BLaER1 (cell line): Measurements from ENCODE around the gene ALKBH7.

Source experiments
- H3K27ac ChIP-seq: shearing (Covaris generic); formaldehyde crosslinking; 2 replicates; pipeline ENCODE4 v1.8.1; 2022
- H3K27me3 ChIP-seq: shearing (Covaris generic); formaldehyde crosslinking; 2 replicates; pipeline ENCODE4 v1.8.1; 2022
- H3K36me3 ChIP-seq: shearing (Covaris generic); formaldehyde crosslinking; 2 replicates; pipeline ENCODE4 v1.8.1; 2022
- H3K4me1 ChIP-seq: shearing (Covaris generic); formaldehyde crosslinking; 2 replicates; pipeline ENCODE4 v1.8.1; 2022
- H3K4me2 ChIP-seq: shearing (Covaris generic); formaldehyde crosslinking; 2 replicates; pipeline ENCODE4 v1.8.1; 2022
- H3K4me3 ChIP-seq: shearing (Covaris generic); formaldehyde crosslinking; 2 replicates; pipeline ENCODE4 v1.8.1; 2022
- H3K9ac ChIP-seq: shearing (Covaris generic); formaldehyde crosslinking; 2 replicates; pipeline ENCODE4 v1.8.1; 2022
- H3K9me3 ChIP-seq: shearing (Covaris generic); formaldehyde crosslinking; 2 replicates; pipeline ENCODE4 v1.8.1; 2022
- H4K20me1 ChIP-seq: shearing (Covaris generic); formaldehyde crosslinking; 2 replicates; pipeline ENCODE4 v1.8.1; 2022
- Cebpa-rat ChIP-seq: shearing (Covaris generic); IDR thresholded peaks from 2 replicates; pipeline ENCODE4 v1.8.1; 2022

ALKBH7 gene

GRCh38 chr19:6378486-6378885, 5.9 kb downstream of the ALKBH7 start:
- no peaks in the 10 kb centered on the region; the same call in 1 of the 2 replicates for H3K9me3 ChIP-seq
- peaks cover 90% of the 10 kb centered on the region for H3K36me3 ChIP-seq
- TF ChIP-seq Cebpa-rat, result no peak

DNA sequence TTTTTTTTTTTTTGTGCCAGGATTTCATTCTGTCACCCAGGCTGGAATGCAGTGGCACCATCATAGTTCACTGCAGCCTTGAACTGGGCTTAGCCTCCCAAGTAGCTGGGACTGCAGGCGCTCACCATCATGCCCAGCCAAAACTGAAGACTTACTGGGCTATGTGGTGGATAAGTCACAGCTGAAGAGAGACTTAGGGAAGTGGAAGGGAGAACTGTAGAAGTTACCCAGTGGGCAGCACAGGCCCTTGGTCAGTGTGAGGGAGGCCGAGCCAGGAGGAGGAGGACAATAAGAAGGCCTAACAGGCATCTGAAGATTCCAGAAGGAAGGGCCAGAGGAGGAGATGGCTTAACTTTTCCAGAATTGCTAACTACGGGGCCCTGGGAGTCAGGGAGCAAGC, 7.2 kb downstream of the ALKBH7 start:
- Histone ChIP-seq H3K27ac (no peak overlapping the region), H3K36me3 (peaks cover 95% of the 10 kb centered on the region), H3K9ac (no peak overlapping the region), H3K9me3 (no peaks in the 10 kb centered on the region; the same call in 1 of the 2 replicates), H4K20me1 (0 out of 2 replicates have a peak, but pooled peaks cover 8% of the 10 kb centered on the region), H3K4me1 (no peaks in the 10 kb centered on the region), H3K4me3 (no peak overlapping the region), H3K4me2 (no peak overlapping the region), H3K27me3 (no peaks in the 10 kb centered on the region)
- no peak for TF ChIP-seq Cebpa-rat

More at GRCh38 chr19:6378486-6378885, 5.9 kb downstream of the ALKBH7 start:
- no peak overlapping the region for H3K4me2 ChIP-seq
- H4K20me1 ChIP-seq, result peaks cover 16% of the 10 kb centered on the region; the same call in 1 of the 2 replicates
- no peak overlapping the region for H3K4me3 ChIP-seq
- no peak overlapping the region for H3K9ac ChIP-seq
- H3K27me3 ChIP-seq, result no peaks in the 10 kb centered on the region
- peaks cover 8% of the 10 kb centered on the region for H3K4me1 ChIP-seq
- H3K27ac ChIP-seq, result no peak overlapping the region

DNA sequence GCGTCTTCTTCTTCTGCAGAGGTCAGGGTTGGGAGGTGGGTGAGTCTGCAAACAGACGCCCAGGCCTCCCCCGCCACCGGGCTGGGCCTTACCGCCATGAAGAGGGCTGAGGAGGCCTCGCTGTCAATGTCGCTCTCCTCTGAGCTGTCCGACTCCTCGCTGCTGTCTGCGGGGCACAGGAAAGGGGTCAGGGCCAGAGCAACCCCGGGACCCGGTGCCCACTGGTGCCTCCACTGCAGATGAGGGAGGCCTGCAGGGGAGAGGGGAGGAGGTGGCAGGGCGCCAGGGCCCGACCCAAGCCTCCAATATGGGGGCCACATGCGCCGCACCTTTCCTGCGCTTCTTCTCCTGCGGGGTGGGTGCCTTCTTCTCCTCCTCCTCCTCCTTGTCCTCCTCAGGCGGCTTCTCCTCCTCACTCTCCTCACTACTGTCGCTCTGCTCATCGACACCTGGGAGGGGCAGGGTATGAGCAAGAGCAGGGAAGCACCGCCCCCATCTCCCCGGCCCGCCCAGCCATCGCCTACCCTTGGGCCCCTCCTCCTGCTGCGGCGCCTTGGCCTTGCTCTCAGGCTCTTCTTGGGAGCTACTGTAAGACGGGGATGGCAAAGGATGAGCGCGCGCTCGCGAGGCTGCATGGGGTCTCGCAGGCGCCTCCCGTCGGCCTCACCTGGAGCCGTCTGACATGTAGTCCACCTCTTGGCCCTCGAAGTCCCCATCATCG, 8.6 kb downstream of the ALKBH7 start:
- Histone ChIP-seq H3K36me3 (peaks cover 95% of the 10 kb centered on the region), H3K4me2 (no peak overlapping the region), H3K9ac (no peak overlapping the region), H3K4me1 (no peaks in the 10 kb centered on the region), H3K4me3 (no peak overlapping the region), H3K27me3 (no peaks in the 10 kb centered on the region), H3K9me3 (no peaks in the 10 kb centered on the region; the same call in 1 of the 2 replicates), H4K20me1 (0 out of 2 replicates have a peak, but pooled peaks cover 8% of the 10 kb centered on the region), H3K27ac (no peak overlapping the region)
- TF ChIP-seq Cebpa-rat, result no peak

DNA sequence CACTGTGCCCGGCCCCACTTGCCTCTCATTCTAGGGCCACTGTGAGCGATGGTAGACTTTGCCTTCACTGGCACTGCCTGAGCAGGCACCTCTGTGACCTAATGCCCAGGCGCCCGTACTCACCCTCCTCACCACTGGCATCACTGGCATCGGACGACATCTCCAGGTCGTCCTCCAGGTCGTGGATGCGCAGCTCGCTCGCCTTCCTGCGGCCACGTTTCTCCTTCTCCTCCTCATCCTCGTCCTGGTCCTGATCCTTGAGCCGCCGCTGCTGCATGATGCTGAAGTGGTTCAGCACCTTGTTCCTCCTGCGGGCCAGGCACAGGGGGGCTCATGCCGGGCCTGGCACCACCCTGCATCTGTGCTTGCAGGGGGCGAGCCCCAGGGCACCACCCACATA, 10.6 kb downstream of the ALKBH7 start:
- H3K27me3 ChIP-seq, result no peaks in the 10 kb centered on the region
- no peak for TF ChIP-seq Cebpa-rat
- no peak overlapping the region for H3K9ac ChIP-seq
- H4K20me1 ChIP-seq, result 0 out of 2 replicates have a peak, but pooled peaks cover 8% of the 10 kb centered on the region
- no peak overlapping the region for H3K4me2 ChIP-seq
- H3K4me3 ChIP-seq, result no peak overlapping the region
- peaks cover 100% of the 10 kb centered on the region for H3K36me3 ChIP-seq
- H3K27ac ChIP-seq, result no peak overlapping the region
- no peaks in the 10 kb centered on the region; the same call in 1 of the 2 replicates for H3K9me3 ChIP-seq
- no peaks in the 10 kb centered on the region for H3K4me1 ChIP-seq

DNA sequence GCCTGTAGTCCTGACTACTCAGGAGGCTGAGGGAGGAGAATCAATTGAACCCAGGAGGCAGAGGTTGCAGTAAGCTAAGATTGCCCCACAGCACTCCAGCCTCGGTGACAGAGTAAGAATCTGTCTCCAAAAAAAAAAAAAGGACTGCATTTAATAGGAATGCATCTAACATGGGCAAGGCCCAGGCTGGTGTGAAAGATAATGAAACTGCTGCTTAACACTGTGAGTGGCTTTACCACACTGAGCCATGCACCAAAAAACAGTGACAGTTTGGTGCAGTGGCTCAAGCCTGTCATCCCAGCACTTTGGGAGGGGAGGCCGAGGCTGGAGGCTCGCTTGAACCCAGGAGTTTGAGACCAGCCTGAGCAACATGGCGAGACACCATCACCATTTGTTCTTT, 11.8 kb downstream of the ALKBH7 start:
- no peak for TF ChIP-seq Cebpa-rat
- H3K27me3 ChIP-seq, result no peaks in the 10 kb centered on the region
- no peaks in the 10 kb centered on the region for H3K4me1 ChIP-seq
- H3K9ac ChIP-seq, result no peak overlapping the region
- H3K9me3 ChIP-seq, result no peaks in the 10 kb centered on the region; the same call in 1 of the 2 replicates
- peaks cover 100% of the 10 kb centered on the region for H3K36me3 ChIP-seq
- H3K4me3 ChIP-seq, result no peak overlapping the region
- no peak overlapping the region for H3K4me2 ChIP-seq
- 0 out of 2 replicates have a peak, but pooled peaks cover 8% of the 10 kb centered on the region for H4K20me1 ChIP-seq
- H3K27ac ChIP-seq, result no peak overlapping the region

DNA sequence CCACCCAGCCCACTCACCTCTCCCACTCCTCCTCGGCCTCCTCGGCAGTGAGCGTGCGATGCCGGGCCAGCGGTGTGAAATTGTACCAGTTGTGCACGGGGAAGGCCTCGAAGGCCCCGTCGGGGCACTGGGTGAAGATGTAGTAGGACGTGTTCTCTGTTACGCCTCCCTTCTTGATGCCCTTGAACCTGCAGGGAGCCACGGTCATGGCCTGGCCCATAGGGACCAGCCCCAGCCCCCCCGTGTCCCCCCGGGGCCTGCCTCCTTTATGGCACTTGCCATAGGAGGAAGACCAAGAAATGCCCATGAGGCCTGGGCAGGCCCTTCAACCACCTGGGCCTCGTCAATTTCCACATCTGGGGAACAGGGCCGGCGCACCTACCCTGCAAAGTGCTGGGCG, 14.8 kb downstream of the ALKBH7 start:
- Histone ChIP-seq H3K9ac (no peak overlapping the region), H3K4me3 (no peak overlapping the region), H3K27me3 (no peaks in the 10 kb centered on the region), H3K9me3 (no peaks in the 10 kb centered on the region), H3K4me1 (peaks cover 16% of the 10 kb centered on the region), H4K20me1 (peaks cover 8% of the 10 kb centered on the region; the same call in 1 of the 2 replicates), H3K27ac (no peak overlapping the region), H3K4me2 (no peak overlapping the region), H3K36me3 (peaks cover 94% of the 10 kb centered on the region)
- no peak for TF ChIP-seq Cebpa-rat

DNA sequence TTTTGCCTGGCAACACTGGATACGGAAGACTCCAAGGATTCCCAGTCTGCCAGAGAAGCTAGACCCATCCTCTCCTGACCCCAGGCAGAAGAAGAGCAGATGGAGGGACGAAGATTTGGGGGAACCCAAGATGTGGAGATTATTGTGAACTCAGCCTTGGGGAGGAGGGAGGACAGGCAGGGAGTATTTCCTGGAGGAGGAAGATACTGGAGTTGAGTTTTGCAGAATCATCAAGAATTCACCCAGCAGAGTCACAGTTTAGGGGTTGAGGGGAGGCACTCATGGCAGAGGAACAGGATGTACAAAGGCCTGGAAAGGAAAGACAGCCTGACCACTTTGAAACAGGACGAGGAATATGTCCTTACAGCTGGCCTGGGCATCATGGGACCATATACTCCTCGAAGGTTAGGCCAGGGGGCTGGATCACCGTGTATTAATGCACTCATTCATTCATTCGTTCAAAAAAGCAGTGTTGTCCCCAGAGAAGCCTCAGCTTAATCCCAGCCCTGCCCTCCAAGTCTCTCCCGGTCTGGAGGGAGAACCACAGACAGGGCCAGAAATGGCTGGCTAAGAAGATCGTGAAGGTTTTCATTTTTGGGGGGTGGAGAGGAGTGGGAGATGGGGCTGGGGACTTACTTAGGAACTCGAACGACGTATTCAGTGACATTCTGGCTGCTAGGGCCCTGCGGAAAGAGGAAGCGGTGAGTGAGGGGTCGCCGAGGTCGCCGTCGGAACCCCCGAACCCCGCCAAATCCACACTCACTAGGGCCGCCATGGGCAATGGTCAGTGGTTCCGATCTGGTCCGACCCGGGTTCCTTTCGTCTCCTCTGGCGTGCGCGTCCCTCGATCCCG, 19.9 kb downstream of the ALKBH7 start:
- no peak for TF ChIP-seq Cebpa-rat
- peak overlapping the region; percentile 99 for H3K4me2 ChIP-seq
- H3K9me3 ChIP-seq, result no peaks in the 10 kb centered on the region
- no peaks in the 10 kb centered on the region for H3K27me3 ChIP-seq
- peaks cover 8% of the 10 kb centered on the region; the same call in 1 of the 2 replicates for H4K20me1 ChIP-seq
- peak overlapping the region; percentile 89 for H3K9ac ChIP-seq
- peak overlapping the region; percentile 94 for H3K4me3 ChIP-seq
- H3K4me1 ChIP-seq, result peaks cover 30% of the 10 kb centered on the region
- peak overlapping the region; percentile 88 for H3K27ac ChIP-seq
- H3K36me3 ChIP-seq, result peaks cover 44% of the 10 kb centered on the region

DNA sequence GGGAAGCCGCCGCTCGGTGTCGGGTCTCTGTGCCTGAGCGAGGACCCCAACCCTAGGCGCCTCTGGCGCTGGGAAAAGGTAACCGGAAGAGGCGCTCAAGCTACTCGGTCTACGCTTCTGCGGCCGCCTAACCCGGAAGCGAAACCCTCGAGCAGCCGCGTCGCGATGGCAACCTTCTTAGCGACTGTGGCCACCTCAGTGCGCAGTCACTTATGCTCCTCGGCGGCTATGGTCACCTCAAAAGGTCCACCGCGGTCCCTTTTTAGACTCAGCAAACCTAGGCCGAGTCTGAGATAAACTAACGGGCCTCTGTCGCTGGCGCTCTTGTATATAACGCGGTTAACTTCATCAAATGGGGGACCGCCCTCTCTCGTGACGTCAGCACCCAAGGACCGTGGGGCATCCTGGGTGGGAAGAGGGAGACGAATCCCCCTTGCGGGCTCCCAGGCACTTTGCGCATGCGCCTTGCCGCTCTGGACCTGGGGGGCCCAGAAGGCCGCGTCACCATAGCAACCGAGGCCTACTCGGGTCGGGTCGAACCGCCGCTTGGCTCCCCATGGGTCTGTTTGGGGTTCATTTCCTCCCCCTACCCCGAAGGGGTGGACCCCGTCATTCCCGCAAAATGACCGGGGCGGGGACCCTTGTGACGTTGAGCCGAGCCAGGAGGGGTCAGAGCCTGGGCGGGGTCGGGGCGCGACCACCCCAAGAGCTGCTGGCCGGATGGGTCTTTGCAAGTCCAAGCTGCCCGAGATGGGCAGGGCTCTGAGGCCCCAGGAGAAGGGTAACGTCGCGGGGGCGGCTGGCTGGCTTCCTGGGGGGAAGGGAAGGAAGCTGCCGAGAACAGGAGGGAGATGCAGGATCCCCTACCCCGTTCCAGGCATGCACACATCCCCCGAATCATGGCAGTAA, 20.7 kb downstream of the ALKBH7 start, which contains the start of gene GTF2F1:
TSS of gene GTF2F1 (minus strand) at position 91 of the 909 bp plus-strand sequence. CDS start 169 bp downstream, outside the sequence.
- no peaks in the 10 kb centered on the region for H3K9me3 ChIP-seq
- H3K27ac ChIP-seq, result peak within 1 kb of the TSS; percentile 88
- H3K27me3 ChIP-seq, result no peaks in the 10 kb centered on the region
- peak within 1 kb of the TSS; percentile 99 for H3K4me2 ChIP-seq
- peak within 1 kb of the TSS; percentile 89 for H3K9ac ChIP-seq
- peak within 1 kb of the TSS; percentile 94 for H3K4me3 ChIP-seq
- peaks cover 35% of the 10 kb centered on the region for H3K36me3 ChIP-seq
- peaks cover 8% of the 10 kb centered on the region; the same call in 1 of the 2 replicates for H4K20me1 ChIP-seq
- no peak for TF ChIP-seq Cebpa-rat
- H3K4me1 ChIP-seq, result peaks cover 30% of the 10 kb centered on the region

GRCh38 chr19:6393983-6394412, 21.4 kb downstream of the ALKBH7 start:
- peak overlapping the region; percentile 94 for H3K4me3 ChIP-seq
- peaks cover 28% of the 10 kb centered on the region for H3K36me3 ChIP-seq
- no peaks in the 10 kb centered on the region for H3K27me3 ChIP-seq
- peak overlapping the region; percentile 88 for H3K27ac ChIP-seq
- H3K9ac ChIP-seq, result peak overlapping the region; percentile 89
- H3K4me1 ChIP-seq, result peaks cover 30% of the 10 kb centered on the region
- TF ChIP-seq Cebpa-rat, result no peak
- peak overlapping the region; percentile 99 for H3K4me2 ChIP-seq
- peaks cover 8% of the 10 kb centered on the region; the same call in 1 of the 2 replicates for H4K20me1 ChIP-seq
- no peaks in the 10 kb centered on the region for H3K9me3 ChIP-seq
